ENCODE results near the gene HIRIP3. TPM values are rescaled to one million over a fixed set of nuclear protein-coding genes. Genes with fewer than 3 reads are reported as not detected.

The HIRIP3 gene
- total RNA-seq, 1 experiment from 2014 or later = 27.3 TPM

DNA sequence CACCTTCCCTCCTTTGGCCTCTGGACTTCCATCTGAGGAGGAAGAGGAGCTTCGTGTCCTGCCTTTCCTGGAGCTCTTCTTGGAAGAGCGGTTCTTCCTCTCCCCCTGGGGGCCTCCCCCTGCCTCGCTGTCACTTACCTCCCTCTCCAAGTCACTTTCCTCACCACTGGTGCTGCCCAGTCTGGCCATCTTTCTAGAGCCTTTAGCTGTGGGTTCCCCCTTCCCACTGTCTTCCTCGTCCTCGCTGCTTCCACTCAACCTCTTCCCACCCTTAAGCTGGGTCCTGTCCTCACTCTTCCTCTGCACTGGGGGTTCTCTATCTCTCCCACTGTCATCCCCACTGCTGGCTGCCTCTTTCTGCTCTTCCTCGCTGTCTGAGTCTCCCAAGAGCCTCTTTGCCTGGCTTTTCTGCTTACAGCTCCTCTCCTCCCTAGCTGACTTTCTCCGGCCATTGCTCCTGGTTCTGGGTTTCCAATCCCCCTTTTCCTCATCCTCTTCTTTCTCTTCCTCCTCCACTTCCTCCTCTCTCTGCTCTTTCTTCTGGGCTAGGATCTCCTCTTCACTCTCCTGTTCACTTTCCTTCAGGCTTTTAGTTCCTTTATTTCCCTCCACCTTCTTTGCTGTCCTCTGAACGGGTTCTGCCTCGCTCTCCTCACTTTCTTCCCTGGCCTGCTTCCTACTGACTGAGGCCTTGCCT lies 1.4 kb downstream of the HIRIP3 start:
- Histone ChIP-seq H3K27me3 (ENCODE audit: insufficient read depth, low read depth) (no peaks in the 10 kb centered on the region), H3K4me1 (replicated peaks; ENCODE audit: insufficient read depth) (peaks cover 25% of the 10 kb centered on the region), H3K4me2 (peak overlapping the region; percentile 78), H4K20me1 (ENCODE audit: insufficient read depth) (no peaks in the 10 kb centered on the region), H3K4me3 (peak overlapping the region; percentile 72; the same call in 1 of the 2 replicates), H3K79me2 (ENCODE audit: low read depth) (peaks cover 11% of the 10 kb centered on the region), H3K9me3 (ENCODE audit: insufficient read depth, low read depth) (no peaks in the 10 kb centered on the region), H2AFZ (no peak overlapping the region), H3K27ac (peak overlapping the region; percentile 74), H3K36me3 (ENCODE audit: low read depth) (no peaks in the 10 kb centered on the region), H3K9me2 (ENCODE audit: insufficient read depth) (no peaks in the 10 kb centered on the region), H3F3A (ENCODE audit: insufficient read depth, low read depth) (peaks cover 44% of the 10 kb centered on the region)
- no peak for TF ChIP-seq EZH2 (IDR thresholded peaks at IDR 0.05; ENCODE audit: low read depth)
- TF ChIP-seq, protein P1, sequence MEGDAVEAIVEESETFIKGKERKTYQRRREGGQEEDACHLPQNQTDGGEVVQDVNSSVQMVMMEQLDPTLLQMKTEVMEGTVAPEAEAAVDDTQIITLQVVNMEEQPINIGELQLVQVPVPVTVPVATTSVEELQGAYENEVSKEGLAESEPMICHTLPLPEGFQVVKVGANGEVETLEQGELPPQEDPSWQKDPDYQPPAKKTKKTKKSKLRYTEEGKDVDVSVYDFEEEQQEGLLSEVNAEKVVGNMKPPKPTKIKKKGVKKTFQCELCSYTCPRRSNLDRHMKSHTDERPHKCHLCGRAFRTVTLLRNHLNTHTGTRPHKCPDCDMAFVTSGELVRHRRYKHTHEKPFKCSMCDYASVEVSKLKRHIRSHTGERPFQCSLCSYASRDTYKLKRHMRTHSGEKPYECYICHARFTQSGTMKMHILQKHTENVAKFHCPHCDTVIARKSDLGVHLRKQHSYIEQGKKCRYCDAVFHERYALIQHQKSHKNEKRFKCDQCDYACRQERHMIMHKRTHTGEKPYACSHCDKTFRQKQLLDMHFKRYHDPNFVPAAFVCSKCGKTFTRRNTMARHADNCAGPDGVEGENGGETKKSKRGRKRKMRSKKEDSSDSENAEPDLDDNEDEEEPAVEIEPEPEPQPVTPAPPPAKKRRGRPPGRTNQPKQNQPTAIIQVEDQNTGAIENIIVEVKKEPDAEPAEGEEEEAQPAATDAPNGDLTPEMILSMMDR (conservative IDR thresholded peaks at IDR 0.05) = no peak
- POLR2A ChIA-PET (ENCODE audit: unreplicated experiment) = no interaction called here
- peak in 1 of 2 experiments; percentile 32 for DNase-seq
- intact Hi-C loops (cut with micrococcal nuclease; ENCODE audit: unreplicated experiment) = loop anchor here (1.0 to 2.0 kb wide), 2 partner anchors 32 to 183 kb away; partner anchors contain the start of gene TMEM219
- CTCF ChIA-PET = interaction anchor here (0.6 to 0.7 kb wide), 2 partner anchors 18 to 274 kb away, joined by 3 to 6 read pairs; no protein-coding TSS in a partner anchor
- BruUV-seq (replicated peaks) = no TSS peak

DNA sequence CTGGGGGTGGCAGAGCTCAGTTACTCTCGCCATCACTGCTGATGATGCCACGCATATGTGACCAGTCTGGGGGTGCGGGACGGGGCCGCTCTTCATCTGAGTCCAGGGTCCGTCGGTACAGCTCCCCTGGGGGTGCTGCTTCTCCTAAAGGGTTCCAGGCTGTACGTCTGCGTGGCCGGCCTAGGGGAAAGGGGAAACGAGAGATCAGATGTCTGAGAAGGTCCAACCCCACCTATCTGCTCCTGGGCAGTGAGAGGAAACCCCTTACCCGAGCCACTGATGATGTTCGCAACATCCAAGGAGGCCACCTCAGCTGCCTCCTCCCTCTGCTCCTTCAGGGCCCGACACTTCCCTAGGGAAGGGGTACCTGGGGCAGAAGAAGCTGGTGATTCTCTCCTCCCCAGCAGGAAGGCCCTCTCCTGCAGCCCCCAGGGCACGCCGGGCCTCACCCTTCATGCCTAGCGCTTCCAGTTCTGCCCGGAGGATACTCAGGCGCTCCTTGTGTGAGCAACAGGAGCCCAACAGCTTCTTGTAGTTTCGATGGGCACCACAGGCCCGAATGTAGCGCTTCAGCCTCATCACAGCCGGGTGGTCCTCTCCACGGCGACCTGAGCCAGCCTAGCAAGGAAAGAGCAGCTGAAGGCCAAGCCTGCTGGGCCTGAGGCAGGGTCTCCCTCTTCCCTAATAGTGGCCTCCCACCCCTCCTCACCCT lies 2.1 kb downstream of the HIRIP3 start:
- ChIA-PET POLR2A (ENCODE audit: unreplicated experiment) (no interaction called here), CTCF (interaction anchor here (0.6 to 0.7 kb wide), 2 partner anchors 18 to 273 kb away, joined by 3 to 6 read pairs; no protein-coding TSS in a partner anchor)
- peaks cover 25% of the 10 kb centered on the region for H3K4me1 ChIP-seq (replicated peaks; ENCODE audit: insufficient read depth)
- H3K27ac ChIP-seq = no peak overlapping the region
- no peak overlapping the region for H3K4me3 ChIP-seq
- intact Hi-C loops (cut with micrococcal nuclease; ENCODE audit: unreplicated experiment) = no loop called here
- H4K20me1 ChIP-seq (ENCODE audit: insufficient read depth) = no peaks in the 10 kb centered on the region
- no peaks in the 10 kb centered on the region for H3K9me2 ChIP-seq (ENCODE audit: insufficient read depth)
- no peaks in the 10 kb centered on the region for H3K27me3 ChIP-seq (ENCODE audit: insufficient read depth, low read depth)
- TF ChIP-seq, protein P1 (conservative IDR thresholded peaks at IDR 0.05) = no peak
- no peak for TF ChIP-seq EZH2 (IDR thresholded peaks at IDR 0.05; ENCODE audit: low read depth)
- peaks cover 44% of the 10 kb centered on the region for H3F3A ChIP-seq (ENCODE audit: insufficient read depth, low read depth)
- DNase-seq = peak in 1 of 2 experiments; percentile 21
- no peaks in the 10 kb centered on the region for H3K36me3 ChIP-seq (ENCODE audit: low read depth)
- peaks cover 11% of the 10 kb centered on the region for H3K79me2 ChIP-seq (ENCODE audit: low read depth)
- no peak overlapping the region for H2AFZ ChIP-seq
- H3K9me3 ChIP-seq (ENCODE audit: insufficient read depth, low read depth) = no peaks in the 10 kb centered on the region
- H3K4me2 ChIP-seq = peak overlapping the region; percentile 78; the same call in 1 of the 2 replicates
- no TSS peak for BruUV-seq (replicated peaks)

- no peaks in the 10 kb centered on the region for H4K20me1 ChIP-seq (ENCODE audit: insufficient read depth)
- no peaks in the 10 kb centered on the region for H3K36me3 ChIP-seq (ENCODE audit: low read depth)
- H3K79me2 ChIP-seq (ENCODE audit: low read depth) = peaks cover 11% of the 10 kb centered on the region
- CTCF ChIA-PET = no interaction called here
- no peaks in the 10 kb centered on the region for H3K9me2 ChIP-seq (ENCODE audit: insufficient read depth)
- no peak overlapping the region for H3K27ac ChIP-seq
- no peaks in the 10 kb centered on the region for H3K9me3 ChIP-seq (ENCODE audit: insufficient read depth, low read depth)
- no peak overlapping the region for H3K4me3 ChIP-seq
- peaks cover 25% of the 10 kb centered on the region for H3K4me1 ChIP-seq (replicated peaks; ENCODE audit: insufficient read depth)
- no peaks in the 10 kb centered on the region for H3K27me3 ChIP-seq (ENCODE audit: insufficient read depth, low read depth)
- BruUV-seq (replicated peaks) = no TSS peak
- POLR2A ChIA-PET (ENCODE audit: unreplicated experiment) = no interaction called here
- H2AFZ ChIP-seq = no peak overlapping the region
- H3K4me2 ChIP-seq = no peak overlapping the region
- TF ChIP-seq EZH2 (IDR thresholded peaks at IDR 0.05; ENCODE audit: low read depth) = no peak
- TF ChIP-seq, protein P1 (conservative IDR thresholded peaks at IDR 0.05) = no peak
- H3F3A ChIP-seq (ENCODE audit: insufficient read depth, low read depth) = peaks cover 44% of the 10 kb centered on the region
- DNase-seq = peak in 1 of 2 experiments; percentile 23
- intact Hi-C loops (cut with micrococcal nuclease; ENCODE audit: unreplicated experiment) = no loop called here
These were observed 3.0 kb downstream of the HIRIP3 start for GRCh38 chr16:29992344-29992967.

All from PC-9 (cell line).